Kasumi-1 (cell line): ENCODE measurements around the gene SLC4A11.

ENCODE experiments used
- DNase-seq, 2 experiments: peaks; one replicate each; lab custom pipeline; 2025; lab: John Stamatoyannopoulos, UW

SLC4A11 gene

DNA sequence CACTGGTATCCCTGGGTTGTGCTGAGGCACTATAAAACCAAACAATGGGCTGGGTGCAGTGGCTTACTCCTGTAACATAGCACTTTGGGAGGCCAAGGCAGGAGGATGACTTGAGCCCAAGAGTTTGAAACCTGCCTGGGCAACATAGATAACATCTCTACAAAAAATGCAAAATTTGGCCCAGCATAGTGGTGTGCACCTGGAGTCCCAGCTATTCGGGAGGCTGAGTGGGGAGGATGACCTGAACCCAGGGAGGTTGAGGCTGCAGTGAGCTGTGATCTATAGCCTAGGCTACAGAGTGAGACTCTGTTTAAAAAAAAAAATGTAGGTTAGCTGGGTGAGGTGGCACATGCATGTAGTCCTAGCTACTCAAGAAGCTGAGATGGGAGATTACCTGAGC lies 7.7 kb upstream of the SLC4A11 start:
- no peak for DNase-seq

DNA sequence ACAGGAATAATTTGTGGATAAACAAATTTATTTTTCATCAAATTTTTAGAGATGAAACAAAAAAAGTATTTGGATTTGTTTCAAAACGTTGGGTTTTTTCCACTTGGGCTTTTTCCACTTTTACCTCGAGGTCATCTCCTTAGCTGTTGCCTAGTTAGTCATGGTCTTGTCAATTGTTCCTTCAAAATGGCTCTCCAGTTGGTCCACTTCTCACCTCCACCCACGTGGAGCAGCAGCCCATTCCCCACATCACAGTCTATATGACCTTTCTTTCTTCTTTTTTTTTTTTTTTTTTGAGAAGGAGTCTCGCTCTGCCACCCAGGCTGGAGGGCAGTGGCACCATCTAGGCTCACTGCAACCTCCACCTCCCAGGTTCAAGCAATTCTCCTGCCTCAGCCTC lies 6.7 kb upstream of the SLC4A11 start:
- DNase-seq: no peak

DNA sequence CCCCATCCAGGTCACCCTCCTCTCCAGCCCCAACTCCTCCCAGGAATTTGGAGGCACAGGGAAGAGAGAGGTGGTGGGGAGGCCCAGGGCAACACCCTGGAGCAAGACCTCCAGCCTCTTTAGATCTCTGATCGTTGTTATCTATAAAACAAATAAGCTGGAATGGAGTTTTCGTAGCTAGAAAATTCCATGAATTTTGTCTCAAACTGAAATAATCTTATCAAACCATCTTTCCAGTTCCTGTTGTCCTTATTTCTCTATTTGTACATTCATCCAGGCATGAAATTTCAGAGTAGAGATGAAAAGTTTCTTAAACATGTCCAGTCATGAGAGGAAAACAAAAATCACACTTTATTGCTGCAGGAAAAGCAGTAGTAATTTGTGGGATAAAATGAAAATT lies 6.2 kb upstream of the SLC4A11 start:
- DNase-seq: no peak

DNA sequence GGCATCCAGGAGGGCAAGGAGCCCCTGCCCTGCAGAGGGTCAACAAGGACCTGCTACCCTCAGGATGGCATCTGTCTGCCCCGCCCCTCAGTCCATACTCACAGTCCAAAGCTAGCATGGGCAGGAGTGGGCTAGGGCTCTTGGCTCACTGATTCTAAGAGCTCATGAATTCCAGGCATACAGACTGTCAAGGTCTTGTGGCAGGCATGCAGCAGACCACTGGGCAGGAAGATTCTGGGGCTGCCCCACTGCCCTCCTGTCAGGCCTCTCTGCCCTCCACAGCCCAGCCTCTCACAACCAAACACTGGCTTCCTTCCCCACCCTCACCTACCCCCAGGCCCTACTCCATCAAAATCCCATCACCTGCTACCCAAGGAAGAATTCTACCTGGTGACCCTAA lies 5.6 kb upstream of the SLC4A11 start:
- no peak for DNase-seq

DNA sequence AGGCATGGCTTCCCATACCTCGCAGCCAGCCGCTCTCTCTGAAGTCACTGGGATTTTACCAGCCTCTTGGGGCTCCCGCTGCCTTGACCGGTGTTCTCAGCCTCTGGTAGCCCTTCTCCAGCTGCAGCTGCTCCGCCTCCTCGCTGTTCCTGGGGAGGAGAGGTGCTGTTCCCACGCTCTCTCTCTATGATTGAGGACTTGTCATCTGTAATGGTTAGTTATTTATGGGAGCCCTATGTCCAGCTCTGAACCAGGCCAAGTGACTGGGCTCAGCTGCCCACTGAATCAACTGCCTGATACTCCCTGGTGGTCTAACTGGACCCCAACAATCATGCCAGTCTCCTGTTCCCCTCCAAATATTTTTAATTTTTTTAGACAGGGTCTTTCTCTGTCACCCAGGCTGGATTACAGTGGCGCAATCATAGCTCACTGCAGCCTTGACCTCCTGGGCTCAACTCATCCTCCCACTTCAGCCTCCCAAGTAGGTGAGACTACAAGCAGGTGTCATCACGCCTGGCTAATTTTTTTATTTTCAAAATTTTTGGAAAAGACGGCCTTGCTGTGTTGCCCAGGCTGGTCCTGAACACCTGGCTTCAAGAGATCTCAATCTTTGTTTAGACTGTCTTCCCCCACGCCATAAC lies 4.8 kb upstream of the SLC4A11 start:
- DNase-seq: no peak

DNA sequence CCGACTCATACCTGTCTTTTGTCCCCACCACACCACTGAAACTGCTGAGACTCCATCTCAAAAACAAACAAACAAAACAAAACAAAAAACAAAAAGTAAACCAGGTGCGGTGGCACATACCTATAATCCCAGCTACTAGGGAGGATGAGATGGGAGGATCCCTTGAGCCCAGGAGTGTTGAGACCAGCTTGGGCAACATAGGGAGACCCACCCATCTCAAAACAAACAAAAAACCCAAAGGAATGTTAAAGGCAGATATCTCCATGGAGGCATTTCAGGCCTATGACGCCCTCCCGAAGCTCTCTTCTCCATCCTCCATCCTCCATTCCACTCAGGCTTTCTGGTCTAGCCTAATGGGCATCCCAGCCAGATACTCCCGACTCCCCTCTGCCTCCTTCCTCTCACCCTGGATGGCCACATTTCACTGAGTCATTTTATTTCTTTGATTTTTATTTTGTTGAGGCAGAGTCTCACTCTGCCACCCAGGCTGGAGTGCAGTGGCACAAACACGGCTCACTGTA lies 3.2 kb upstream of the SLC4A11 start:
- no peak for DNase-seq

DNA sequence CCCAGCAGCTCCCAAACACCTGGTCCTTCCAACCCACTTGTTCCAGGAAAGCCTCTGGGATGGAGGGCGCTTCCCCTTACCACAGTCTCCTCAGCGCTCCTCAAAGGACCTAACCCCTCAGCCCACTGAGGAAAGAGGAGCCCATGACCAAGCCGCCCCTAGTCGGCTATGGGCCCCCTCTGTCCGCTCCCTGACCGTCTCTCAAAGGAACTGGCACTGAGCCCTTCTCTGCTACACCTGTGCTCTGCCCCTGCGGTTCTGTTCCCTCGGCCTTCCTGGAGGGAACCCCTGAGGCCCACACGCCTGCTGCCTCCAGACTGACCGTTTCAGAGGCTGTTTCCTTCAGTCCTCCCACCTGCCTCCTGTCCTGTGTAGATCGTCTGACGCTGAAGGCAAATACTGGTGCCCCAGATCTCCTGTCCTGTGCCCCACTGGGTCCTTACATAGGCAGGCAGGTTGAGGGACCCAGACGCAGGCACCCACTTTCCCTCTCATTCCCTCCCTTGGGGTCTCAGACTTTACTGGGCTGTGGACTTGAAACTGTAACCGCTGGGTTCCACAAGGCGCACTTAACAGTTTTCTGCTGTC lies 1.9 kb upstream of the SLC4A11 start:
- no peak for DNase-seq

DNA sequence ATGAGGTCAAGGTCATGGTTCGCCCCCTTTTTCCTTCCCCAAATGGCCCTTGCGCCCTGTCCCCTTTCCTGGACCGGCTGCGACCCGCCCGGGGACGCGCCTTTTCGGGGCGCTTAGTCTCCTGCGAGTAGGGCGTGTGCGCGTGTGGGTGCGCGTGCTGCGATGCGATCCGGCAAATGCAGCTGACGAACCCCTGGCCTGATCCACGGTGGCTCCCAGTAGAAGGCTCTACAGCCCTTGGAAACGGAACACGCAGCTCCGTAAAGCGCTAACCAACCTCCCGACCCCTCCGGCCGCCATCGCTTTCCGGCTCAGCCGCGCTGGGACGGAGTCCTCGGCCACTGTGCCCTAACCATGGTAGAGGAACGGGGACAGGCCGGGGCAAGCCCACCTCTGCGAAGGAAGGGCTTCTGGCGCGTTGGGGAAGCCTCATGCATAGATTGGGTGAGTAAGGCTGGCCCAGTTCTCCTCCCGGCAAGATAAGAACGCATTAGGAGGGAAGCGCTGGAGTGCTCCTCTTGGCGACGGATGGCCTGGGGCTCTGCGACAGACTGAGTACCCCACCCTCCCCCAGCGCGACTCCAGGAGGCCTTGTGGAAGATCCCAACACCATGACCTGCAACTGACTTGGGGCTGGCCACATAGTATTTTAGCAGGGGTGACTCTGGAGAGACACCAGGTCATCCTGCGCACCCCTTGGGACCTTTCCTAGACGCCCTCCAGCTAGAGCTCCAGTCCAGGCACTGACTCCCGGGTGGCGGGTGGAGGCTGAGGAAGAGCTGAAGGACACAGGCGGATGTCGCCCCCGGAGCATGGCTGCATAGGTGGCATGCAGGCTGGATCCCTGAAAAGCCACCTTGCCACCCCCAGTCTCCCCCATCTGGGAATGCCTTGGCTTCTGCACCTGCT lies 1.1 kb upstream of the SLC4A11 start:
- no peak for DNase-seq

DNA sequence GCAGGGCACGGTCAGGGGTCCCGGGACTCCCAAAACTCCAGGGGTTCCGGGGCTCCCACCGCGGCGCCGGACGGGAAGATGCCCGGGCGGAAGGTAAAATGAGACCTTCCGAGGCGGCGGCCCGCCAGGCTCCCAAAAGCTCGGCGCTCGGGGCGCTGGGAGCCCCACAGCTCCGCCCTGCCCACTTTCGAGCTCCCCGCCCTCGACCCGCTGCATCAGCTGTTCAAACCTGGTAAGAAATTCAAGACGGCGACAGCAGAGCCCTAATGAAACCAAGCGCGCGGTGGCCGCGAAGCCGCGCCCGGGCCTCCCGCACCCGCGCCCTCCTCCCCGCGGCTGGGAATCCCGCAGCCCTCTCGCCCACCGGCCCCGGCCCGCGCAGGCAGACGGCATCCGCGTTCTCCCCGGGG lies 369 bp downstream of the SLC4A11 start:
- DNase-seq: peak; percentile 25 to 44

DNA sequence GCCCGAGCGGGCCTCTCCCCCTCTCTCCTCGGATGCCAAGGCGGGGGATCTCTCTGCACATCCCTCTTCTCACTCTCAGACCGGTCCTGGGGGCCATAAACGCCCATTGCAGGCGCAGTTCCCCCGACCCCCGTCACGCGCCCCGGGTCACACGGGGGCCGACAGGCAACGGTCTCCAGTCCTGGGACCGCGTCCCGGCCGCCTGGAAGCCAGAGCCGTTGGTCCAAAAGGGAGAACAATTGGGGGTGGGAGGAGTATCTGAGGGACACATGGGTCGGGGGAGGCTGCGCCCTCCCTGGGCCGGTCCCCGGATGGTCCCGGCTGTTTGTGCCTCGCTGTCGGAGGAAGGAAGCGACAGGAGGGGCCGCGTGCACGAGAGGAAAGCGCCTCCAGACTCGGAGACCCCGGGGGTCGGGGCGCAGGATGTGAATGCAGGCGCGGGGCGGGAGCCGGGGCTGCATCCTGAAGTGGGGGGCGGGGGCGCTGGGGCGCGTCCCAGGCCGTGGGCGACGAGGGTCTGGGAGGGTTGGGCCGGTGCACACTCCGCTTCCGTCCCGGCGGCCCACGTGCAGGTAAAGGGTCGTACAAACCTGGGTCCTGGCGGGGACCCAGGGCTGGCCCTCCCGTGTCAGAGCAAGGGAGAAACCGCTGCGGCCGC lies 903 bp downstream of the SLC4A11 start:
- DNase-seq: no peak

DNA sequence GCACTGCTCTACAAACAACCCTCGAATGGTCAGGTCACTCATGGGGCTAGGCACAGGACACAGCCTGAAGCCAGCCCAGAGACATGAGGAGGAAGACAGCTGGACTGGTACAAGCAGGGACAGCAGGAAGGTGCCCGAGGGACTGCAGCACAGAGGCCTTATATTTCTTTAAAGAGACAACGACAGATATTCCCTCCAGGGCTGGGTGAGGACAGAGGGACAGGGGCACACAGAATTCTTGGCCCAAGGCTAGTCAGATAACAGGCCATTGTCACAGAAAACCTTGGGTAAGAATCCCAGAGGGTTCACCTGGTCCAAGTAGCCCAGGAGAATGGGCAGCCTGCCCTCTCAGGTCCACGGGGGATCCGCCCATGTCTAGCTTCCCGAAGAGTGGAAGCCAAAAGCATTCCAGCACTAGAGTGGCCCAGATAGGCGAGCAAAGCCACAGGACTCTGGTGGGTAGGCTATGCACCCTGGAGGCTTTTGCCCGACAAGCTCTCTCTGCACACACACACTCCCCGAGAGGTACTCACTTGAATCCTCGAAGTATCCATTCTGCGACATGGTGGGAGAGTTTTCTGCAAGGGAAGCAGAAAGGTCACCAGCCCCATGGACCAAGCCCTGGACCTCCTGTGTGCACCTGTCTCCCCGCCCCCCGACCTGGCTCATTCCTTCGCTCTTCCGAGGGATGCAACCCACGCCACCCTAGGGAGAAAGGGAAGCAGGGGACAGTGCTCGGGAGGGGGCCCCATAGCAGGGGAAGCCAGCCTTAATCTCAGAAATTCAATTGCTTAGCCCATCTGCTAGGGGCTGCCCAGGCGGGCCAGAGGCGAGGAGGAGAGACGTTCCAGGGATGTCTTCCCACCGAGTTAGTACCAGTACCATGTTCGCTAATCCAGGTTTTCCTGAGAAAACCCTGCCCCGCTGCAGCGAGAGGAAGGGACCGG lies 1.7 kb downstream of the SLC4A11 start:
- no peak for DNase-seq

DNA sequence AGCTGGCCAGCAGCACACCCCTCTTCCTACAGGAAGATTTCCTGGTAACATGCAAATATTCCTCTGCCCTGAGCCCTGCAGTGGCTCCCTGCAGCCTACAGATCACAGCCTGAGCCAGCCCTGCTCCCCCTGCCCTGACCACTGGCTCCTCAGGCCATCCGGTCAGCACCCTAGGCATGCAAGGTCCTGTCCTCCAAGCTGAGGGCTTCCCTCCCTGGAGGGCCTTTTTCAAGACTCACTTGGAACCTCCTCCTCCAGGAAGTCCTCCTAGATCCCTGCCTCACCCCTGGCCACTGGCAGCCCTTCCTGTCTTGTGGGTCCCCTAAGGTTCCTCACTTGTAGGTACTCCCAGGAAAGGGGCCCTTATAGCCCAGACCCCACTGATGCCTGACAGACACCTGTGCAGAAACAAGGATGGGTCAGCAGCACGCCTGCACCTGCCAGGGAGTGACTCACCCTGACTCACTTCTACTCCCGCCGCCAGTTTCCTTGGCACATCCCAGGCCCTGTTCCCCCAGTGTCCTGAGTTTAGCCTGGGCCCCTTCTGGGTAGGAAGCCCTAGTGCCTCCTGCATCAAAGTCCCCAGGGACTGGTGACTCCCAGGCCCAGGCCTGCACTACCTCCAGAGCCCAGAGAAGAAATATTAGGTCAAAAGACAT lies 3.2 kb downstream of the SLC4A11 start:
- DNase-seq: no peak

DNA sequence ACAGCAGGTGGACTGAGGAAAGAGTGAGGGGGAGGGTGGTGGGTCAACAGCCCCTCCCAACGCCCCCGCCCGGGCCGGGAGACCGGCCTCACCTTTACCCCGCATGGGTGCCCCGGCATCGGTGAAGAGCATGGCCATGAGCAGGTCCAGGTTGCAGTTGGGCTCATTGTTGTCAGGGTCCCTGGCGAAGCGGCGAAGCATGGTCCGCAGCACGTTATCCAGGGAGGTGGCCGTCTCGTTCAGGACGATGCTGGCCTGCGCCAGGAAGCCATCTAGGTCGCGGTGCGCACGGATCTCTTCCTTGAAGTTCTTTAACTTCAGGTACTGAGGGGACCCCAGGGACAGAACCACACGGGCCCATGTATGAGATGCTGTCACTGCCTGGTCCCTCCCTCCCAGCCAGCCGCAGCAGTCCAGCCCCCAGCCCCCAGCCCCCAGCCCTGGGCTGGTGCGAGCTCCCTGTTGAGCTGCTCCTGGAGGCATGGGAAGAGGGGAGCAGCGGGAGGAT lies 4.9 kb downstream of the SLC4A11 start:
- no peak for DNase-seq

DNA sequence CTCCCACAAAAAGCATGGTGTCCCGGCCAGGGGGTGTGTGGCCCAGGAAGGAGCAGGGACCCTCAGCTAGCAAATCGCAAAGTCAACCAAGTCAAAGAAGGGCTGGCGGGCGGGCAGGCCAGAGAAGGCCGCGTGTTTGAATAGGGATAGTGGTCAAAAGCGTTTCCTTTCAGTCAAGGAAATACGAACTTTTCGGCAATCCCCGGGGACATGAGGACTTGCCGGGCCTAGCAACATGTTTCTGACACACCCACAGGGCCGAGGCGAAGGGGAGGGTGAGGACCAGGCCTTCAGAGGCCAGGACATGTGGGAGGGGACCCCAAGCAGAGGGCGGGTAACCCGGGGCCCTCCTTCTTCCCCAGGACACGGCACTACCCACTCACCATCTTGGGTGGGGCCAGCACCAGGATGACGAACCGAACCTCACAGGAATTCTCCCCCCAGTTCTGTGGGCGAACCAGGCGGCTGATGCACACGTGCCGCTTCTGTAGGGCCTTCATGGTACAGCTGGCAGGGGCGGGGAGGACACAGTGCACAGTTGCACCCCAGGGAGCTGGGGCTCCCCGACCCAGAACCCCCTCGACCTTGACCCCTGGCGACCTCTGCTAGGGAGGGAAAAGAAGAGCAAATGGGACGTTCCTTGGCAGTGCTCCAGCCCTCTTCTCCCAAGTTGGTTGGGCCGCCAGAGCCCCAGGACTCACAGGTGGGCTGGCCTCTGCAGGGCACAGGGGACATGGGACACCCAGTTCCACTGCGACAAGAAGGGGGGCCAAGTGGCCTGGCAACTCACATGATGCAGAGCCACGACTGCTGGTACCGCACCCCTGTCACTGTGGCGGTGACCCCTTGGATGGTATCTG lies 5.6 kb downstream of the SLC4A11 start:
- DNase-seq: no peak

DNA sequence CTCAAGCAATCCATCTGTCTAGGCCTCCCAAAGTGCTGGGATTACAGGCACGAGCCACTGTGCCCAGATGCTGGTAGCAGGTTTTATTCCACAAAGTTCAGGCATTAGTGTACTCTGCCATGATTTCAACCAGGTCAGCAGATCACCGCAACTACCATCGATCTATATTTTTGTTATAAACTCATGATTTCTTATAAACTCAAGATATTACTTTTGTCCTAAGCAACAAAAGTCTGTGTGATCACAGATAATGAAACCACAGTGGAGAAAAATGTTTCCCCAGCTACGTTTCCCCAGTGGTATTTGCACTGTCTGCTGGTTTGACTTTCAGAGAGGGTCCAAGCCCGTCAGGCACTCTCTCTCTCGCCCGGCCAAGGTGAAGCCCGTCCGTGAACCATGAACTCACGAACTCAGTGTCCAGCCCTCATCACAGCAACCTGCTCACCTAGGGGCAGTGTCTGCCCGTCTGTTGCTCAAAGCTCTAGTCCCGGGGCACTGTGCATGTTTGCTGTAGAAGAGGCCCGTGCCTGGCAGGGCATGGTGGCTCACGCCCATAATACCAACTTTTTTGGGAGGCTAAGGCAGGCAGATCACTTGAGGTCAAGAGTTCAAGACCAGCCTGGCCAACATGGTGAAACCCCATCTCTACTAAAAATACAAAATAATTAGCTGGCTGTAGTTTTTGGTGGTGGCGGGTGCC lies 7.0 kb downstream of the SLC4A11 start:
- DNase-seq: no peak

DNA sequence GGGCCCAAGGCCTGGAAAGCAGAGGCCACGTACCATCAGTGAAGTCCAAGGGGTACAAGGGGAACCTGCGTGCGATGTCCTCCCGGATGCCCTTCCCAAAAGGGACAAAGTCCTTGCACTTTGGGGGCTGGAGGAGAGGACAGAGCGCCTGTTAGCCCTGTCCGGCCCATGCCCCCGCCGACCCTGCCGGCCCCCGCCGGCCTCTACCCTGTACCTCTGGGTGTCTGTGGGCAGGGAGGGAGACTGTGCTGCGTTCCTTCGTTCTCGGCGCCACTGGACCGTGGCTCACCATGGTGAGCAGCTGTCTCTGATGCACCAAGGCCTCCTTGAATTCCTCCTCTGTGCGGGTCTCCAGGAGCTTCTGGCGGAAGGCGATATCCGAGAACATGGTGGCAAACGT lies 7.9 kb downstream of the SLC4A11 start:
- no peak for DNase-seq

DNA sequence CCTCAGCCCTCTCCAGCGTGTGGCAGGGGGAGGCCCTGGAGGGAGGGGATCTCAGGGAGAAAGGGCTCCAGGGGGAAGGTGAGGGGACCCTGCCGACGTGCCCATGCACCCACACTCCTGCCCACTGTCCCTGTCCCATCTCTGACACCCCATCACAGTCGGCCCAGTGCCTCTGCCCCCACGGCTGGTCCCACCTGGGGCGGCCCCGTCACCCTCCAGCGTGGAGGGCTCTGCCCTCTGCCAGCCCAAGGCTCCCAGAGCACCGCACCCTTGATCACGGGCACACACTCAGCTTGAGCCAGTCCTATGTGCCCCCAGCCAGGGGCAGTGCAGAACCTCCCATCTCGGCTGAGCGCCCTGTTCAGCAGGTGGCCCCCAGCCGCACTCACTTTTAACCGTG lies 9.2 kb downstream of the SLC4A11 start:
- no peak for DNase-seq

DNA sequence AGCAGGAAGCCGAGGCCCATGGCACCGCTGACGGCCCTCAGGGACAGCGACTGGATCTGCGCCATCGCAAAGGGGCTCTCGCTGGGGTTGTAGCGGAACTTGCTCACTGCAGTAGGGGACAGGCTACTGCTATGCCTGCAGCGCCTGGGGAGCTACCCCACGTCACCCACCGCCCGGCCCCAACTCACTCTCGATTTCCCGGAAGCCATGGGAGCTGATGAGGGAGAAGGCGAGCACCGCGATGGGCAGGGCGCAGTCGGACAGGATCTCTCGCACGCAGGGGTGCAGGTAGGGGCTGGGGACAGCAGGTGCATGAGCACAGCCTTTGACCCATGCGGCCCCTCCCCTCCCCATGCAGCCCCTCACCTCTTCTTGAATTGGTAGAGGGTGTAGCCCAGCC lies 9.8 kb downstream of the SLC4A11 start:
- no peak for DNase-seq

DNA sequence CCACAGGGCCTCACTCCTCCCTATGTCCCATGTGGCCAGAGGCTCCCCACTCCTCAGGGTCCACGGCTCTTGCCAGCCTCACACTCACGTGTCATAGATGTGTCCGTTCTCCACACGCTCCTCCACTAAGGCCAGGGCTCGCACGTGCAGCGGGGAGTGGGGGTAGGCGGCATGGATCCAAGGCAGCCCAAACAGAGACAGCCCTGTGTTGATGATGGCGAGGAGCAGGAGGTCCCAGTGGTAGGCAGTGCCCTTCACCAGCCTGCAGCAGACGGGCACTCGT lies 10.3 kb downstream of the SLC4A11 start:
- no peak for DNase-seq
